GM12878 (cell line): Measurements from ENCODE around the gene SLC12A6.

ENCODE experiments used
- CBX3 ChIP-seq: fragments of 200-600 bp; sonication (generic); IDR thresholded peaks from 2 replicates; pipeline ENCODE4 v1.6.1; 2016; ENCODE audit warnings: low read depth, borderline replicate concordance
- FOXM1 ChIP-seq: IDR thresholded peaks from 2 replicates; pipeline ENCODE4 v1.6.1; 2012; ENCODE audit warnings: low read depth, mild to moderate bottlenecking, inconsistent platforms, low read length, moderate library complexity
- JUNB ChIP-seq: IDR thresholded peaks from 2 replicates; pipeline ENCODE4 v1.6.1; 2016; ENCODE audit warnings: antibody characterized with exemption, mild to moderate bottlenecking
- POLR2AphosphoS5 ChIP-seq: IDR thresholded peaks from 2 replicates; pipeline ENCODE4 v1.6.1; 2011; ENCODE audit warnings: mild to moderate bottlenecking, low read length, inconsistent platforms
- RAD51 ChIP-seq: fragments of 450-650 bp; IDR thresholded peaks from 2 replicates; pipeline ENCODE4 v1.6.1; 2016; ENCODE audit warnings: moderate library complexity, mild to moderate bottlenecking, inconsistent platforms
- RCOR1 ChIP-seq: conservative IDR thresholded peaks from 2 replicates; pipeline ENCODE4 v1.6.1; 2012; ENCODE audit warnings: low read depth, low read length, improper control_type of control experiment
- RFX5 ChIP-seq: IDR thresholded peaks from 2 replicates; pipeline ENCODE4 v1.6.1; 2011; ENCODE audit warnings: low read depth, low read length, improper control_type of control experiment
- ZZZ3 ChIP-seq: IDR thresholded peaks from 2 replicates; pipeline ENCODE4 v1.6.1; 2011; ENCODE audit warnings: low read depth; ENCODE audit not compliant: control insufficient read depth, insufficient read length
- TF ChIP-seq, protein P1 (sequence below), 3 experiments: IDR thresholded peaks in 2 of 3; conservative IDR thresholded peaks in 1 of 3; 2 replicates each; pipeline ENCODE4 v1.5.1; 2011; ENCODE audit warnings: low read depth in 3 of 3, low read length in 3 of 3, mild to moderate bottlenecking in 3 of 3, control low read depth in 2 of 3, moderate library complexity in 2 of 3, inconsistent platforms in 1 of 3, mixed read lengths in 1 of 3; ENCODE audit not compliant: control insufficient read depth in 2 of 3, insufficient read depth in 1 of 3; ENCODE audit errors: extremely low read depth in 1 of 3
- TF ChIP-seq, protein P2 (sequence below): IDR thresholded peaks from 2 replicates; pipeline ENCODE4 v1.6.1; 2012; ENCODE audit warnings: low read depth, low read length, improper control_type of control experiment
- TF ChIP-seq, protein P3 (sequence below): IDR thresholded peaks from 2 replicates; pipeline ENCODE4 v1.6.1; 2012; ENCODE audit warnings: low read depth, low read length, improper control_type of control experiment
- TF ChIP-seq, protein P4 (sequence below): fragments of 450-650 bp; formaldehyde crosslinking; IDR thresholded peaks from 2 replicates; pipeline ENCODE4 v1.5.0; 2022; ENCODE audit warnings: mild to moderate bottlenecking, missing genetic modification characterization
- TF ChIP-seq, protein P5 (sequence below): IDR thresholded peaks from 2 replicates; pipeline ENCODE4 v1.6.1; 2012; ENCODE audit warnings: mild to moderate bottlenecking, low read depth, low read length

DNA sequence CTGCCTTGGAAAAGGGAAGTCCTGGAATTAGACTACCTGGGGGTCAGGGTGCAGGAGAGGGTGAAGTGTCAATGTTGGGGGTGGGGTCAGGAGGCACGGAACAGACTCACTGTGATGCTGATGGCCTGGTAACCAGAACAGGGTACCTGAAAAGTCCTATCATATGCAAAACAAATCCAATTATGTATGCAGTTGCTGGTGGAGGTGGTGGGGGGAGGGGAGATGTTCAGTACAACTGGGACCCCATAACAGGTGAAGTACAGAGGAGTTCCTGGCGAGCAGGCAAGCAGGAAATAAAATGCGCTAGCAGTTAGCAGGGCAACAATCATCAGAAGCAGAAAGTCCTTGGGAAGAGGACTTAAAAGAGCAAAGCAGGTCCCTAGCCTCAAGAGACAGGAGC, 123.4 kb downstream of the SLC12A6 start:
- TF ChIP-seq RFX5 (no peak), RCOR1 (no peak), FOXM1 (no peak), POLR2AphosphoS5 (no peak), RAD51 (no peak), ZZZ3 (no peak), CBX3 (no peak), JUNB (no peak)
- TF ChIP-seq, protein P1, sequence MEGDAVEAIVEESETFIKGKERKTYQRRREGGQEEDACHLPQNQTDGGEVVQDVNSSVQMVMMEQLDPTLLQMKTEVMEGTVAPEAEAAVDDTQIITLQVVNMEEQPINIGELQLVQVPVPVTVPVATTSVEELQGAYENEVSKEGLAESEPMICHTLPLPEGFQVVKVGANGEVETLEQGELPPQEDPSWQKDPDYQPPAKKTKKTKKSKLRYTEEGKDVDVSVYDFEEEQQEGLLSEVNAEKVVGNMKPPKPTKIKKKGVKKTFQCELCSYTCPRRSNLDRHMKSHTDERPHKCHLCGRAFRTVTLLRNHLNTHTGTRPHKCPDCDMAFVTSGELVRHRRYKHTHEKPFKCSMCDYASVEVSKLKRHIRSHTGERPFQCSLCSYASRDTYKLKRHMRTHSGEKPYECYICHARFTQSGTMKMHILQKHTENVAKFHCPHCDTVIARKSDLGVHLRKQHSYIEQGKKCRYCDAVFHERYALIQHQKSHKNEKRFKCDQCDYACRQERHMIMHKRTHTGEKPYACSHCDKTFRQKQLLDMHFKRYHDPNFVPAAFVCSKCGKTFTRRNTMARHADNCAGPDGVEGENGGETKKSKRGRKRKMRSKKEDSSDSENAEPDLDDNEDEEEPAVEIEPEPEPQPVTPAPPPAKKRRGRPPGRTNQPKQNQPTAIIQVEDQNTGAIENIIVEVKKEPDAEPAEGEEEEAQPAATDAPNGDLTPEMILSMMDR (IDR thresholded peaks at IDR 0.05 in 2 of 3, conservative IDR thresholded peaks at IDR 0.05 in 1 of 3; ENCODE audit: control insufficient read depth in 2 of 3, extremely low read depth in 1 of 3, insufficient read depth in 1 of 3, low read depth in 3 of 3, low read length in 3 of 3) = no peak
- TF ChIP-seq, protein P2, sequence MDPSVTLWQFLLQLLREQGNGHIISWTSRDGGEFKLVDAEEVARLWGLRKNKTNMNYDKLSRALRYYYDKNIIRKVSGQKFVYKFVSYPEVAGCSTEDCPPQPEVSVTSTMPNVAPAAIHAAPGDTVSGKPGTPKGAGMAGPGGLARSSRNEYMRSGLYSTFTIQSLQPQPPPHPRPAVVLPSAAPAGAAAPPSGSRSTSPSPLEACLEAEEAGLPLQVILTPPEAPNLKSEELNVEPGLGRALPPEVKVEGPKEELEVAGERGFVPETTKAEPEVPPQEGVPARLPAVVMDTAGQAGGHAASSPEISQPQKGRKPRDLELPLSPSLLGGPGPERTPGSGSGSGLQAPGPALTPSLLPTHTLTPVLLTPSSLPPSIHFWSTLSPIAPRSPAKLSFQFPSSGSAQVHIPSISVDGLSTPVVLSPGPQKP = no peak
- TF ChIP-seq, protein P3, sequence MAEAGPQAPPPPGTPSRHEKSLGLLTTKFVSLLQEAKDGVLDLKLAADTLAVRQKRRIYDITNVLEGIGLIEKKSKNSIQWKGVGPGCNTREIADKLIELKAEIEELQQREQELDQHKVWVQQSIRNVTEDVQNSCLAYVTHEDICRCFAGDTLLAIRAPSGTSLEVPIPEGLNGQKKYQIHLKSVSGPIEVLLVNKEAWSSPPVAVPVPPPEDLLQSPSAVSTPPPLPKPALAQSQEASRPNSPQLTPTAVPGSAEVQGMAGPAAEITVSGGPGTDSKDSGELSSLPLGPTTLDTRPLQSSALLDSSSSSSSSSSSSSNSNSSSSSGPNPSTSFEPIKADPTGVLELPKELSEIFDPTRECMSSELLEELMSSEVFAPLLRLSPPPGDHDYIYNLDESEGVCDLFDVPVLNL = no peak
- TF ChIP-seq, protein P4, sequence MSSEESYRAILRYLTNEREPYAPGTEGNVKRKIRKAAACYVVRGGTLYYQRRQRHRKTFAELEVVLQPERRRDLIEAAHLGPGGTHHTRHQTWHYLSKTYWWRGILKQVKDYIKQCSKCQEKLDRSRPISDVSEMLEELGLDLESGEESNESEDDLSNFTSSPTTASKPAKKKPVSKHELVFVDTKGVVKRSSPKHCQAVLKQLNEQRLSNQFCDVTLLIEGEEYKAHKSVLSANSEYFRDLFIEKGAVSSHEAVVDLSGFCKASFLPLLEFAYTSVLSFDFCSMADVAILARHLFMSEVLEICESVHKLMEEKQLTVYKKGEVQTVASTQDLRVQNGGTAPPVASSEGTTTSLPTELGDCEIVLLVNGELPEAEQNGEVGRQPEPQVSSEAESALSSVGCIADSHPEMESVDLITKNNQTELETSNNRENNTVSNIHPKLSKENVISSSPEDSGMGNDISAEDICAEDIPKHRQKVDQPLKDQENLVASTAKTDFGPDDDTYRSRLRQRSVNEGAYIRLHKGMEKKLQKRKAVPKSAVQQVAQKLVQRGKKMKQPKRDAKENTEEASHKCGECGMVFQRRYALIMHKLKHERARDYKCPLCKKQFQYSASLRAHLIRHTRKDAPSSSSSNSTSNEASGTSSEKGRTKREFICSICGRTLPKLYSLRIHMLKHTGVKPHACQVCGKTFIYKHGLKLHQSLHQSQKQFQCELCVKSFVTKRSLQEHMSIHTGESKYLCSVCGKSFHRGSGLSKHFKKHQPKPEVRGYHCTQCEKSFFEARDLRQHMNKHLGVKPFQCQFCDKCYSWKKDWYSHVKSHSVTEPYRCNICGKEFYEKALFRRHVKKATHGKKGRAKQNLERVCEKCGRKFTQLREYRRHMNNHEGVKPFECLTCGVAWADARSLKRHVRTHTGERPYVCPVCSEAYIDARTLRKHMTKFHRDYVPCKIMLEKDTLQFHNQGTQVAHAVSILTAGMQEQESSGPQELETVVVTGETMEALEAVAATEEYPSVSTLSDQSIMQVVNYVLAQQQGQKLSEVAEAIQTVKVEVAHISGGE = no peak
- TF ChIP-seq, protein P5, sequence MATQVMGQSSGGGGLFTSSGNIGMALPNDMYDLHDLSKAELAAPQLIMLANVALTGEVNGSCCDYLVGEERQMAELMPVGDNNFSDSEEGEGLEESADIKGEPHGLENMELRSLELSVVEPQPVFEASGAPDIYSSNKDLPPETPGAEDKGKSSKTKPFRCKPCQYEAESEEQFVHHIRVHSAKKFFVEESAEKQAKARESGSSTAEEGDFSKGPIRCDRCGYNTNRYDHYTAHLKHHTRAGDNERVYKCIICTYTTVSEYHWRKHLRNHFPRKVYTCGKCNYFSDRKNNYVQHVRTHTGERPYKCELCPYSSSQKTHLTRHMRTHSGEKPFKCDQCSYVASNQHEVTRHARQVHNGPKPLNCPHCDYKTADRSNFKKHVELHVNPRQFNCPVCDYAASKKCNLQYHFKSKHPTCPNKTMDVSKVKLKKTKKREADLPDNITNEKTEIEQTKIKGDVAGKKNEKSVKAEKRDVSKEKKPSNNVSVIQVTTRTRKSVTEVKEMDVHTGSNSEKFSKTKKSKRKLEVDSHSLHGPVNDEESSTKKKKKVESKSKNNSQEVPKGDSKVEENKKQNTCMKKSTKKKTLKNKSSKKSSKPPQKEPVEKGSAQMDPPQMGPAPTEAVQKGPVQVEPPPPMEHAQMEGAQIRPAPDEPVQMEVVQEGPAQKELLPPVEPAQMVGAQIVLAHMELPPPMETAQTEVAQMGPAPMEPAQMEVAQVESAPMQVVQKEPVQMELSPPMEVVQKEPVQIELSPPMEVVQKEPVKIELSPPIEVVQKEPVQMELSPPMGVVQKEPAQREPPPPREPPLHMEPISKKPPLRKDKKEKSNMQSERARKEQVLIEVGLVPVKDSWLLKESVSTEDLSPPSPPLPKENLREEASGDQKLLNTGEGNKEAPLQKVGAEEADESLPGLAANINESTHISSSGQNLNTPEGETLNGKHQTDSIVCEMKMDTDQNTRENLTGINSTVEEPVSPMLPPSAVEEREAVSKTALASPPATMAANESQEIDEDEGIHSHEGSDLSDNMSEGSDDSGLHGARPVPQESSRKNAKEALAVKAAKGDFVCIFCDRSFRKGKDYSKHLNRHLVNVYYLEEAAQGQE = no peak
